ENCODE results near the gene XYLT1. TPM values are rescaled to one million over a fixed set of nuclear protein-coding genes. Genes with fewer than 3 reads are reported as not detected.

XYLT1 gene
- total and polyA plus RNA-seq, 2 of the 4 experiments (the other 2 are of a cell fraction) = 9.0 to 12.7 TPM

GRCh38 chr16:17072104-17072503 lies 398.7 kb downstream of the XYLT1 start:
- H4K20me1 ChIP-seq (ENCODE audit: insufficient read depth, low read length) = no peaks in the 10 kb centered on the region
- H3K9me3 ChIP-seq (ENCODE audit: control insufficient read depth, insufficient read depth, low read length) = no peaks in the 10 kb centered on the region
- no peak overlapping the region for H3K4me3 ChIP-seq (ENCODE audit: insufficient read depth, low read depth, low read length)
- no peak overlapping the region for H2BK20ac ChIP-seq (ENCODE audit: low read depth, low read length)
- peak; percentile 25 for DNase-seq
- H3K4me1 ChIP-seq (ENCODE audit: control insufficient read depth, insufficient read depth, low read length) = no peaks in the 10 kb centered on the region
- no peak overlapping the region for H3K9ac ChIP-seq (ENCODE audit: low read depth, low read length)
- no peak overlapping the region for H2BK120ac ChIP-seq (ENCODE audit: low read depth, low read length)
- POLR2A ChIA-PET (ENCODE audit: unreplicated experiment) = no interaction called here
- no peak overlapping the region for H4K5ac ChIP-seq (ENCODE audit: low read depth, low read length)
- CTCF ChIA-PET = no interaction called here
- H3K4ac ChIP-seq (ENCODE audit: low read depth, low read length) = no peak overlapping the region
- H3K56ac ChIP-seq (ENCODE audit: extremely low read depth, insufficient read depth, low read length) = no peak overlapping the region
- no peak for ATAC-seq (ENCODE audit: low read depth)
- H4K91ac ChIP-seq (ENCODE audit: insufficient read depth, low read depth, low read length) = no peak overlapping the region
- BruUV-seq (replicated peaks) = no TSS peak
- no peak overlapping the region for H2AK5ac ChIP-seq (ENCODE audit: low read depth, low read length)
- H3K9me1 ChIP-seq (ENCODE audit: insufficient read depth, low read length) = no peaks in the 10 kb centered on the region
- dilution Hi-C loops (cut with HindIII; ENCODE audit: low sequenced_read_pairs, unreplicated experiment) (no loop called here), intact Hi-C loops (cut with micrococcal nuclease) (loop anchor here (10.0 kb wide), 1 partner anchor 393 kb away; no protein-coding TSS in a partner anchor), in situ Hi-C loops (cut with MboI; ENCODE audit: low sequenced_read_pairs) (no loop called here)
- no peak overlapping the region for H2AFZ ChIP-seq (replicated peaks; ENCODE audit: low read length, poor library complexity)
- H3K18ac ChIP-seq (ENCODE audit: low read depth, low read length) = no peak overlapping the region
- no peak overlapping the region for H3K4me2 ChIP-seq (ENCODE audit: low read depth, low read length)
- no peaks in the 10 kb centered on the region for H3K79me1 ChIP-seq (ENCODE audit: low read depth in 1 of 2, low read length in 2 of 2)
- no peak overlapping the region for H4K8ac ChIP-seq (ENCODE audit: low read depth in 2 of 2, low read length in 2 of 2)
- no peak overlapping the region for H2BK15ac ChIP-seq (ENCODE audit: low read depth, low read length)
- H3K27me3 ChIP-seq (ENCODE audit: control insufficient read depth, insufficient read depth, low read length) = no peaks in the 10 kb centered on the region
- H3K27ac ChIP-seq (ENCODE audit: insufficient read depth, low read length) = no peak overlapping the region
- H3K36me3 ChIP-seq (ENCODE audit: control insufficient read depth, insufficient read depth, low read length) = no peaks in the 10 kb centered on the region
- no peak overlapping the region for H3K23ac ChIP-seq (ENCODE audit: low read depth, low read length)
- TF ChIP-seq MAZ (IDR thresholded peaks at IDR 0.05; ENCODE audit: borderline replicate concordance, low read depth, low read length) (no peak), NFE2L2 (IDR thresholded peaks at IDR 0.05; ENCODE audit: low read depth, low read length) (no peak), CHD1 (IDR thresholded peaks at IDR 0.05; ENCODE audit: low read depth, low read length) (no peak), RCOR1 (IDR thresholded peaks at IDR 0.05; ENCODE audit: insufficient replicate concordance, low read length) (no peak), FOS (IDR thresholded peaks at IDR 0.05; ENCODE audit: low read depth, low read length) (no peak), POLR2A (IDR thresholded peaks at IDR 0.05; ENCODE audit: low read depth, low read length) (no peak)
- H2AK9ac ChIP-seq (replicated peaks; ENCODE audit: low read depth, low read length, poor library complexity) = no peak overlapping the region
- no peak overlapping the region for H2BK5ac ChIP-seq (ENCODE audit: low read depth, low read length, poor library complexity, severe bottlenecking)
- H3K14ac ChIP-seq (replicated peaks; ENCODE audit: low read depth, low read length) = no peak overlapping the region
- no CpG with 5 or more reads among the region's 2 CpGs for WGBS, 2 experiments (ENCODE audit: extremely low coverage in 2 of 2, insufficient read length in 1 of 2)
